Stimulated activated CD8-positive, alpha-beta memory T cell treated with anti-CD3 and anti-CD28 coated beads, Interleukin-7, amount 100 ng/mL, for 48 hours (primary cell): ENCODE results near the gene TRIP13.
"Not testable (repeated sequence)": the region's sequence is repeated elsewhere in the genome, so short reads cannot be mapped to it uniquely, and the experiment has no call there.

Source experiments
- DNase-seq, 2 donors: peaks; one replicate each; pipeline ENCODE4 v3.0.0-alpha.2; 2020; ENCODE audit warnings: low read depth in 1 of 2; ENCODE audit errors: extremely low read depth in 1 of 2

Gene TRIP13

GRCh38 chr5:889075-889710 lies 3.5 kb upstream of the TRIP13 start:
- DNase-seq = no peak

GRCh38 chr5:891117-891836 lies 1.4 kb upstream of the TRIP13 start:
- no peak for DNase-seq

- DNase-seq = no peak
Measured at GRCh38 chr5:891837-892393, 769 bp upstream of the TRIP13 start.

- DNase-seq = no peak
Measured at GRCh38 chr5:893137-893506, 438 bp downstream of the TRIP13 start.

GRCh38 chr5:893711-894110 lies 1.0 kb downstream of the TRIP13 start:
- no peak for DNase-seq

GRCh38 chr5:900781-901180 lies 8.1 kb downstream of the TRIP13 start:
- DNase-seq = no peak

- DNase-seq = no peak
Measured at GRCh38 chr5:902129-902916, 9.6 kb downstream of the TRIP13 start.

GRCh38 chr5:903756-904096 lies 11.0 kb downstream of the TRIP13 start:
- DNase-seq = no peak

GRCh38 chr5:905139-905642 lies 12.5 kb downstream of the TRIP13 start:
- no peak for DNase-seq

GRCh38 chr5:907366-907910 lies 14.8 kb downstream of the TRIP13 start:
- DNase-seq = no peak

GRCh38 chr5:908172-908571 lies 15.5 kb downstream of the TRIP13 start:
- no peak for DNase-seq

GRCh38 chr5:909086-909485 lies 16.4 kb downstream of the TRIP13 start:
- DNase-seq = no peak

GRCh38 chr5:909994-910768 lies 17.5 kb downstream of the TRIP13 start:
- DNase-seq = no peak

GRCh38 chr5:910769-911160 lies 18.1 kb downstream of the TRIP13 start:
- no peak for DNase-seq

- no peak for DNase-seq
Measured at GRCh38 chr5:911601-912000, 18.9 kb downstream of the TRIP13 start.

GRCh38 chr5:912280-913091 lies 19.8 kb downstream of the TRIP13 start:
- peak; percentile 61 to 84 for DNase-seq

GRCh38 chr5:914174-914573 lies 21.5 kb downstream of the TRIP13 start:
- DNase-seq = no peak

GRCh38 chr5:914612-915011 lies 21.9 kb downstream of the TRIP13 start:
- no peak for DNase-seq

- DNase-seq = not testable (repeated sequence)
Measured at GRCh38 chr5:915346-915745, 22.7 kb downstream of the TRIP13 start.

GRCh38 chr5:915946-916345 lies 23.3 kb downstream of the TRIP13 start:
- DNase-seq = no peak
